Mesendoderm (in vitro differentiated cells): ENCODE data around the gene CREB3L2.

Source experiments
- DNase-seq: peaks from one replicate; pipeline ENCODE4 v3.0.0; 2013
- H2AK5ac ChIP-seq: 2 replicates; pipeline ENCODE4 v1.6.1; 2013; ENCODE audit warnings: low read length, inconsistent platforms
- H2BK120ac ChIP-seq: 2 replicates; pipeline ENCODE4 v1.6.1; 2013; ENCODE audit warnings: low read depth, mild to moderate bottlenecking, low read length, moderate library complexity, mixed read lengths
- H2BK15ac ChIP-seq: replicated peaks from 2 replicates; pipeline ENCODE4 v1.6.1; 2013; ENCODE audit warnings: low read depth, mild to moderate bottlenecking, moderate library complexity
- H2BK5ac ChIP-seq: 2 replicates; pipeline ENCODE4 v1.6.1; 2013; ENCODE audit warnings: low read length, inconsistent platforms
- H3K18ac ChIP-seq: 2 replicates; pipeline ENCODE4 v1.6.1; 2013; ENCODE audit warnings: mild to moderate bottlenecking, low read length, mixed read lengths
- H3K23ac ChIP-seq: one replicate; pipeline ENCODE4 v1.6.1; 2013; ENCODE audit warnings: low read length
- H3K27ac ChIP-seq: 2 replicates; pipeline ENCODE4 v1.5.1; 2013; ENCODE audit warnings: low read depth, mild to moderate bottlenecking, inconsistent platforms, low read length, moderate library complexity
- H3K27me3 ChIP-seq: 2 replicates; pipeline ENCODE4 v1.6.1; 2013; ENCODE audit warnings: low read length, control low read depth, mild to moderate bottlenecking, inconsistent platforms; ENCODE audit not compliant: insufficient read depth, poor library complexity
- H3K36me3 ChIP-seq: 2 replicates; pipeline ENCODE4 v1.6.1; 2013; ENCODE audit warnings: low read length, inconsistent platforms; ENCODE audit not compliant: control insufficient read depth, insufficient read depth
- H3K4ac ChIP-seq: one replicate; pipeline ENCODE4 v1.6.1; 2013; ENCODE audit warnings: low read depth, mild to moderate bottlenecking, low read length, moderate library complexity
- H3K4me1 ChIP-seq: 2 replicates; pipeline ENCODE4 v1.6.1; 2013; ENCODE audit warnings: low read depth, low read length, inconsistent platforms; ENCODE audit not compliant: control insufficient read depth
- H3K4me2 ChIP-seq: 2 replicates; pipeline ENCODE4 v1.6.1; 2013; ENCODE audit warnings: low read length
- H3K4me3 ChIP-seq: 2 replicates; pipeline ENCODE4 v1.5.1; 2013; ENCODE audit warnings: mild to moderate bottlenecking, low read length
- H3K56ac ChIP-seq: one replicate; pipeline ENCODE4 v1.6.1; 2013; ENCODE audit warnings: low read length
- H3K79me1 ChIP-seq: 2 replicates; pipeline ENCODE4 v1.6.1; 2013; ENCODE audit warnings: low read length, inconsistent platforms
- H3K79me2 ChIP-seq: 2 replicates; pipeline ENCODE4 v1.6.1; 2013; ENCODE audit warnings: mild to moderate bottlenecking, low read length; ENCODE audit not compliant: control insufficient read depth, insufficient read depth
- H3K9ac ChIP-seq: 2 replicates; pipeline ENCODE4 v1.6.1; 2013; ENCODE audit warnings: low read length, inconsistent platforms
- H4K5ac ChIP-seq: one replicate; pipeline ENCODE4 v1.6.1; 2013; ENCODE audit warnings: low read length
- H4K8ac ChIP-seq: one replicate; pipeline ENCODE4 v1.6.1; 2013; ENCODE audit warnings: low read depth, mild to moderate bottlenecking, control low read depth, low read length, moderate library complexity
- WGBS: extraction: QIAGEN DNeasy Blood & Tissue Kit; methylation state at CpG from one replicate; pipeline ENCODE4 v1.1.7; 2013; ENCODE audit warnings: low lambda C conversion rate, missing lambda C conversion rate; ENCODE audit not compliant: insufficient coverage; ENCODE audit errors: extremely low coverage; 5-methylcytosine and 5-hydroxymethylcytosine counted together

The CREB3L2 gene

GRCh38 chr7:137886746-137887145, 115.1 kb downstream of the CREB3L2 start:
- H3K18ac ChIP-seq = no peak overlapping the region
- no CpG with 5 or more reads among the region's 2 CpGs for WGBS
- H3K4me2 ChIP-seq = no peak overlapping the region
- H3K27ac ChIP-seq = no peak overlapping the region
- H3K36me3 ChIP-seq = peaks cover 11% of the 10 kb centered on the region
- H3K4me1 ChIP-seq = no peaks in the 10 kb centered on the region
- H4K8ac ChIP-seq = no peak overlapping the region
- no peaks in the 10 kb centered on the region for H3K79me1 ChIP-seq
- no peaks in the 10 kb centered on the region for H3K27me3 ChIP-seq
- no peak overlapping the region for H3K4ac ChIP-seq
- no peak overlapping the region for H2BK15ac ChIP-seq
- no peak overlapping the region for H2AK5ac ChIP-seq
- H3K4me3 ChIP-seq = no peak overlapping the region
- no peak overlapping the region for H3K56ac ChIP-seq
- no peak overlapping the region for H2BK120ac ChIP-seq
- H4K5ac ChIP-seq = no peak overlapping the region
- H3K79me2 ChIP-seq = no peaks in the 10 kb centered on the region
- H3K9ac ChIP-seq = no peak overlapping the region
- no peak overlapping the region for H3K23ac ChIP-seq
- no peak overlapping the region for H2BK5ac ChIP-seq
- DNase-seq = no peak

- H2BK5ac ChIP-seq = no peak overlapping the region
- peak; percentile 31 for DNase-seq
- no peaks in the 10 kb centered on the region for H3K27me3 ChIP-seq
- no peak overlapping the region for H3K4me2 ChIP-seq
- no peak overlapping the region for H3K4ac ChIP-seq
- H2BK120ac ChIP-seq = no peak overlapping the region
- WGBS = no CpG with 5 or more reads among the region's 3 CpGs
- H3K4me1 ChIP-seq = no peaks in the 10 kb centered on the region
- peaks cover 13% of the 10 kb centered on the region for H3K36me3 ChIP-seq
- no peak overlapping the region for H2BK15ac ChIP-seq
- no peak overlapping the region for H2AK5ac ChIP-seq
- H4K8ac ChIP-seq = no peak overlapping the region
- H3K18ac ChIP-seq = no peak overlapping the region
- H3K79me1 ChIP-seq = no peaks in the 10 kb centered on the region
- H3K27ac ChIP-seq = no peak overlapping the region
- H4K5ac ChIP-seq = no peak overlapping the region
- no peak overlapping the region for H3K4me3 ChIP-seq
- H3K79me2 ChIP-seq = no peaks in the 10 kb centered on the region
- H3K56ac ChIP-seq = no peak overlapping the region
- no peak overlapping the region for H3K23ac ChIP-seq
- no peak overlapping the region for H3K9ac ChIP-seq
These were observed 115.6 kb downstream of the CREB3L2 start for GRCh38 chr7:137886281-137886680.

GRCh38 chr7:137885678-137886077, 116.2 kb downstream of the CREB3L2 start:
- H4K5ac ChIP-seq = no peak overlapping the region
- no peak overlapping the region for H3K27ac ChIP-seq
- H3K36me3 ChIP-seq = peaks cover 12% of the 10 kb centered on the region
- H3K4me3 ChIP-seq = no peak overlapping the region
- H2BK5ac ChIP-seq = no peak overlapping the region
- no peak overlapping the region for H2BK15ac ChIP-seq
- no peak overlapping the region for H3K23ac ChIP-seq
- no peak overlapping the region for H2AK5ac ChIP-seq
- H3K4ac ChIP-seq = no peak overlapping the region
- H3K9ac ChIP-seq = no peak overlapping the region
- no peaks in the 10 kb centered on the region for H3K79me1 ChIP-seq
- no peaks in the 10 kb centered on the region for H3K79me2 ChIP-seq
- H4K8ac ChIP-seq = no peak overlapping the region
- WGBS = no CpG with 5 or more reads among the region's 5 CpGs
- no peak for DNase-seq
- H3K18ac ChIP-seq = no peak overlapping the region
- no peak overlapping the region for H3K56ac ChIP-seq
- H3K4me1 ChIP-seq = no peaks in the 10 kb centered on the region
- no peaks in the 10 kb centered on the region for H3K27me3 ChIP-seq
- H2BK120ac ChIP-seq = no peak overlapping the region
- no peak overlapping the region for H3K4me2 ChIP-seq

GRCh38 chr7:137882806-137883205, 119.1 kb downstream of the CREB3L2 start:
- H3K23ac ChIP-seq = no peak overlapping the region

GRCh38 chr7:137882261-137882668, 119.6 kb downstream of the CREB3L2 start:
- no peak overlapping the region for H3K9ac ChIP-seq
- H3K79me2 ChIP-seq = no peaks in the 10 kb centered on the region
- peaks cover 18% of the 10 kb centered on the region for H3K36me3 ChIP-seq
- no peak overlapping the region for H4K8ac ChIP-seq
- DNase-seq = peak; percentile 79
- no peak overlapping the region for H2BK15ac ChIP-seq
- no peak overlapping the region for H3K23ac ChIP-seq
- H2BK120ac ChIP-seq = no peak overlapping the region
- H3K27me3 ChIP-seq = no peaks in the 10 kb centered on the region
- no peak overlapping the region for H3K4me2 ChIP-seq
- no peaks in the 10 kb centered on the region for H3K79me1 ChIP-seq
- WGBS = no CpG with 5 or more reads among the region's 5 CpGs
- no peak overlapping the region for H3K4me3 ChIP-seq
- no peak overlapping the region for H2BK5ac ChIP-seq
- no peak overlapping the region for H2AK5ac ChIP-seq
- H3K4ac ChIP-seq = no peak overlapping the region
- H3K27ac ChIP-seq = no peak overlapping the region
- H3K18ac ChIP-seq = no peak overlapping the region
- H3K4me1 ChIP-seq = peaks cover 5% of the 10 kb centered on the region
- H3K56ac ChIP-seq = no peak overlapping the region
- no peak overlapping the region for H4K5ac ChIP-seq

More at GRCh38 chr7:137882806-137883205, 119.1 kb downstream of the CREB3L2 start:
- no peak overlapping the region for H2BK15ac ChIP-seq
- no peak overlapping the region for H3K4ac ChIP-seq
- H3K9ac ChIP-seq = no peak overlapping the region
- H2BK120ac ChIP-seq = no peak overlapping the region
- H3K27me3 ChIP-seq = no peaks in the 10 kb centered on the region
- H3K27ac ChIP-seq = no peak overlapping the region
- H3K79me2 ChIP-seq = no peaks in the 10 kb centered on the region
- H2AK5ac ChIP-seq = no peak overlapping the region
- H2BK5ac ChIP-seq = no peak overlapping the region
- H3K4me2 ChIP-seq = no peak overlapping the region
- no peak overlapping the region for H4K8ac ChIP-seq
- H3K56ac ChIP-seq = no peak overlapping the region
- H3K79me1 ChIP-seq = no peaks in the 10 kb centered on the region
- no peak for DNase-seq
- no peak overlapping the region for H3K4me3 ChIP-seq
- no peak overlapping the region for H4K5ac ChIP-seq
- H3K4me1 ChIP-seq = peaks cover 3% of the 10 kb centered on the region
- H3K36me3 ChIP-seq = peaks cover 18% of the 10 kb centered on the region
- H3K18ac ChIP-seq = no peak overlapping the region

GRCh38 chr7:137881607-137882260, 120.2 kb downstream of the CREB3L2 start:
- no peak overlapping the region for H3K4ac ChIP-seq
- H3K4me3 ChIP-seq = no peak overlapping the region
- H2BK5ac ChIP-seq = no peak overlapping the region
- no peaks in the 10 kb centered on the region for H3K27me3 ChIP-seq
- H3K27ac ChIP-seq = no peak overlapping the region
- H3K79me2 ChIP-seq = no peaks in the 10 kb centered on the region
- DNase-seq = no peak
- H3K79me1 ChIP-seq = no peaks in the 10 kb centered on the region
- H2AK5ac ChIP-seq = no peak overlapping the region
- H3K56ac ChIP-seq = no peak overlapping the region
- no peak overlapping the region for H3K4me2 ChIP-seq
- no peak overlapping the region for H4K8ac ChIP-seq
- no peak overlapping the region for H2BK15ac ChIP-seq
- no peak overlapping the region for H4K5ac ChIP-seq
- H3K4me1 ChIP-seq = peaks cover 5% of the 10 kb centered on the region
- H3K23ac ChIP-seq = no peak overlapping the region
- H2BK120ac ChIP-seq = no peak overlapping the region
- peaks cover 18% of the 10 kb centered on the region for H3K36me3 ChIP-seq
- no peak overlapping the region for H3K9ac ChIP-seq
- no peak overlapping the region for H3K18ac ChIP-seq
- no CpG with 5 or more reads among the region's 8 CpGs for WGBS
